Activated CD4-positive, alpha-beta T cell treated with anti-CD3 and anti-CD28 coated beads, Interleukin-2, Interleukin-4, amounts not matched to agents 100 ng/mL and 50 ng/mL, durations not matched to agents 16 hours and 8 hours (primary cell): Measurements from ENCODE around the gene BAG5.
"Not testable (repeated sequence)": the region's sequence is repeated elsewhere in the genome, so short reads cannot be mapped to it uniquely, and the experiment has no call there.

Experiments
- DNase-seq: peaks from one replicate; pipeline ENCODE4 v3.0.0-alpha.2; 2020; ENCODE audit warnings: low spot score

Gene BAG5, protein sequence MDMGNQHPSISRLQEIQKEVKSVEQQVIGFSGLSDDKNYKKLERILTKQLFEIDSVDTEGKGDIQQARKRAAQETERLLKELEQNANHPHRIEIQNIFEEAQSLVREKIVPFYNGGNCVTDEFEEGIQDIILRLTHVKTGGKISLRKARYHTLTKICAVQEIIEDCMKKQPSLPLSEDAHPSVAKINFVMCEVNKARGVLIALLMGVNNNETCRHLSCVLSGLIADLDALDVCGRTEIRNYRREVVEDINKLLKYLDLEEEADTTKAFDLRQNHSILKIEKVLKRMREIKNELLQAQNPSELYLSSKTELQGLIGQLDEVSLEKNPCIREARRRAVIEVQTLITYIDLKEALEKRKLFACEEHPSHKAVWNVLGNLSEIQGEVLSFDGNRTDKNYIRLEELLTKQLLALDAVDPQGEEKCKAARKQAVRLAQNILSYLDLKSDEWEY

DNA sequence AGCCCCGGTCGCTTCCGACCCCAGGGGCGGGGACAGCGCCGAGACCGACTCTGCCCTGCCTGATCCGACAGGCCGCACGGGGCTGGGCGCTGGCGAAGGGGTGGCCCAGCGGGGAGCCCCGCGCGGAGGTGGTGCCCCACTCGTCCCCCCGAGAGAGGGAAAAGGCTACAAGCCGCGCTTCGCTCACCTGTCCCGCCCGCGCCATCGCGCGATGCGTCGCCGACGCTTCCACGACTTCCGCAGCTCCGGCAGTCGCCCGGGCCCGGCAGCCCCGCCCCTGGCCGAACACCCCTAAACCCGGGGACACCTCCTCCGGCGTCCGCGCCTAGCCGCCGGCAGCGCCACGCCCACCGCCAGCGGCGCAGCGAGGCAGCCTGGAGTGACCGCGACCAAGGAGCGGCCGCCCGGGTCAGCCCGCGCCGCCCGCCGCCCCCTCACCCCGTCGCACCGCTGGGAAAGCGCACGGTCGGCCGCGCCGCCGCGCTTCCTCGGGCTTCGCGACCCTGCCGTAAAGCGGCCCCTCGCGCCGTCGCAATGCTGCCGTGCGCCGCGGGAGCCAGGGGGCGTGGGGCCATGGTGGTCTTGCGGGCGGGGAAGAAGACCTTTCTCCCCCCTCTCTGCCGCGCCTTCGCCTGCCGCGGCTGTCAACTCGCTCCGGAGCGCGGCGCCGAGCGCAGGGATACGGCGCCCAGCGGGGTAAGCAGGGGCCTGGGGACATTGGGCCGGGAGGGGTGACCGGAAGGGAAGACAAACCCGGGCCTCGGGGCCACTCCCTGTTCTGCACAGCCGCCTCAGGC, at the start of gene BAG5, which contains the start of gene COA8:
Gene BAG5 (minus strand): TSS at position 229 of the 797 bp plus-strand sequence. CDS start 1,493 bp downstream, outside the sequence.
Gene COA8 (plus strand): TSS at position 532 of the 797 bp plus-strand sequence. CDS start 42 bp downstream, at position 574.
- peak; percentile 87 for DNase-seq

DNA sequence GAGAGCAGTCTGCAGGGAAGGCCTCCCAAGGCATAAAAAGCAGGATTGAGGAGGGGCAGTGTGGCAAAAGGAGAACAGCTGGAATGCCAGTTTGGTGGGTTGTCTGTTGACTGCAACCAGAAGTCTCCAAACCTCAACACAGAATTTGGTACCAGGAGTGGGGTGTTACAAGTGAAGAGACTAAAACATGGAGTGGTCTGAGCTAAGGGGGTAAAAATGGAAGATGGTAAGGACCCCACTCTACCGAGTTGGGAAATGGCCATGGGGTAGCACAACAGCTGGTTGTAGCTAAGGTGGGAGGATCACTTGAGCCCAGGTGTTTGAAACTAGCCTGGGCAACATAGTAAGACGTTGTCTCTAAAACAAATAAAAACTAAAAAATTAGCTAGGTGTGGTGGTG, 48.8 kb upstream of the BAG5 start:
- DNase-seq: no peak

DNA sequence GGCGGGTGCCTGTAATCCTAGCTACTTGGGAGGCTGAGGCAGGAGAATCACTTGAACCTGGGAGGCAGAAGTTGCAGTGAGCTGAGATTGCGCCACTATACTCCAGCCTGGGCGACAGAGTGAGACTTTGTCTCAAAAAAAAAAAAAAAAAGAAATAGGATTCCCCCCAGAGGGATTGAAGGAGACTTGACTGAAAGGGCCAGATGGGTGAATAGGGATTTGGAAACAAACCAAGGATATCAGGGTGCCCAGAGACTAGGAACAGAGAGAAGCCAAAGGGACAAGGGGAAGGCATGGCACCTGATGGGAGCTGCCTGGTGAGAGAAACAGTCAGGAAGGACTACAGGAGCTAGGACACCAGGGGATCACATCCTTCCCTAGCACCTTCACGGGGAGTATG, 46.6 kb upstream of the BAG5 start:
- DNase-seq: not testable (repeated sequence)

DNA sequence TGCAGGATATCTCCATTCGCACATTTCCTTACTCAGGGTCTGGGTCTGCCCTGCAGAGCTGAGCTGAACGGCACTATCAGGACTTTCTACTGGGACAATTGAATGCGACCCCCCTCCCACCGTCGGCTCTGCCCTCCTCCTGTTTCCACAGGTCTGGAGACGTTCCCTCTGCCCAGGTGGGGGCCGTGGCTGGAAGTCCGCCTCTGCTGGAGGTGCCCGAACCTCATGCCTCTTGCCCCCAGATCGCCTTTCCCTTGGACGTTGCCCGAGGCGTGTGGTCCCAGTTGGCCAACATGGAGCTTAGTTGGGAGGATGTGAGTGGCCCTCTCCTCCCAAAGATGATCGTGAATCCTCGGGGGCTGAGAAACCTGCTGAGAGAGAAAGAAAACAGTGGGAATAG, 45.4 kb upstream of the BAG5 start:
- no peak for DNase-seq

DNA sequence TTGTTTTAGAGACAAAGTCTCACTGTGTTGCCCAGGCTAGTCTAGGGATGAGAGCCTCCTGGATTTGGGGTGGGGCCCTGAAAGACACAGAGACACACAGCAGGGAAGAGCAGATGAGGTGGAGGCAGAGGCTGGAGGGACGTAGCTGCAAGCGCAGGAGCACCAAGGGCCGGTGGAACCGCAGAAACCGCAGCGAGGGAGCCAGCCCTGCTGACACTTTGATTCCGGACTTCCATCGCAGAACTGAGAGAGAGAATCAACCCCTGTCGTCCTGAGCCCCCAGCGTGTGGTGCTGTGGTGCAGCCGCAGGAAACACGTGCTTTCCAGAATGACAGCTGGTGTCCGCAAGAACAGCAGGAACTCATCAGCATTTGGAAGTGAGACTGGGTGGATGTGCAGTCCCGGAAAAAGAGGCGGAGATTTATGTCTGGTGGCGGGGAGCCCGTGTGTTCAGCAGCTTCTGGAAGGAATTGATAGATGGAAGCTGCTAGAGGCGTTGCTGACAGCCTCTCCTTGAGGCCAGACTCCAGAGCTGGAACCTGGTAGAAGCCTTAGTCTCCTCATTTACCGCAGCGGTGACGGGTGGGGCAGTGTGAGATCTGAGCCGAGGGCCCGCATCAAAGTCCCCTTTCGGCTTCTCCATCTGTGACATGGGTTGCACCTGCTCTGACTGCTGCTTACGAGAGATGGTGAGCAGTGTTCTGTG, 44.7 kb upstream of the BAG5 start:
- peak; percentile 76 for DNase-seq

DNA sequence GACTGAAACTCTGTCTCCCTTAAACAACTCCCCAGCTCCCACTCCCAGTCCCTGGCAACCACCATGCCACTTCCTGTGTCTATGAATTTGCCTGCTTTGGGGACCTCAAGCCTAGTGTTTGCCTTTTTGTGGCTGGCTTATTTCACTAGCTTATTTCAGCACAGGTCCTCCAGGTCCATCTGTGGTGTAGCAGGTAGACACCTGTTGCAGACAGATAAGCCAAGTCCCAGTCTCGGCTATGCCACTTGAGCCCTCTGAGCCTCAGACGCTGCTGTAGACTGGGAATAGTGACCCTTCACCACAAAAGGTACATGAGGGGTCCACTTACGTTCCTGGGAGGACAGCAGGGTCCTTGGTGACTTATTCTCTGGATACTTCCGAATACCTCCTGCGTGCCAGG, 42.2 kb upstream of the BAG5 start:
- no peak for DNase-seq

DNA sequence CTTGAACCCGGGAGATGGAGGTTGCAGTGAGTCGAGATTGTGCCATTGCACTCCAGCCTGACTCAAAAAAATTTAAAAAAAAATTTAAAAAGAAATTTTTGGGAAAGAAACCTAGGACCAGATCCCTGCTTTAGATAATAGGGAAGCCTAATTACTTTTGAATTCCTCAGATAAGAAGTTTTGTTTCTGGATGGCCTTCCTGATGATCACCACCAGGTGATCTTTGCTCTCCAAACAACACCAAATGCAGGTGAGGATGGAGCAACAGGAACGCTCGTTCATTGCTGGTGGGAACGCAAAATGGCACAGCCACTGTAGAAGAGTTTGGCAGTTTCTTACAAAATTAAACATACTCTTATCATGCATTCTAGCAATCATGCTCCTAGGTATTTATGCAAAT, 38.0 kb upstream of the BAG5 start:
- no peak for DNase-seq

DNA sequence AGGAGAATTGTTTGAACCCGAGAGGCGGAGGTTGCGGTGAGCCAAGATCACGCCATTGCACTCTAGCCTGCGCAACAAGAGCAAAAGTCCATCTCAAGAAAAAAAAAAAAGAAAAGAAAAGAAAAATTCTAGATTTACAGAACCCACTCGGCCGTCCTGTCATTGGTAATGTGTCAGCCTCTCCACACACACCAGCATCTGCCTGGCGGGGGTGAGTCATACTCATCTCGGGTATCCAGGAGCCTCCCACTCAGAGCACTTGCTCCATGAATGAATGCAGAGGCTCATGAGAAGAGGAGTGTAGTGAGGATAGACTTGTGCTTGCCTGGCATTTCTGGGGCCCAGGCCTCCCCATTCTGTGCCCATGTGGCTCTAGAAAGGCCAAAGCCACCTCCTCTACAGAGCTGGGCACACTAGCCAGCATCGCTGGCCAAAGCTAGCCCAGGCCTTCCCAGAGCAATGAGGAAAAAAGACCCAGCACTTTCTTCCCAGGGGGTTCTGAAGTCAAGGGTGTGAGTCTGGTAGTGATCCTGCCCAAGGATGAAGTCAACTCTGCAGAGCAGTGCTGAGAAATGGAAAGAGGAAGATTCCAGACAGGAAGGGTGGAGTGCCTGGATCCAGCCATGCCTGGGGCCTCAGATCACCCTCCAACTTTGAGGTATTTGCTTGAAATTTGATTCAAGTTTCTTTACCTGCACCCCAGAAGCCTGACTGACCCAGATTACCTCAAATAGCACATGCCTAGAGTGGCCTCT, 35.3 kb upstream of the BAG5 start:
- no peak for DNase-seq

DNA sequence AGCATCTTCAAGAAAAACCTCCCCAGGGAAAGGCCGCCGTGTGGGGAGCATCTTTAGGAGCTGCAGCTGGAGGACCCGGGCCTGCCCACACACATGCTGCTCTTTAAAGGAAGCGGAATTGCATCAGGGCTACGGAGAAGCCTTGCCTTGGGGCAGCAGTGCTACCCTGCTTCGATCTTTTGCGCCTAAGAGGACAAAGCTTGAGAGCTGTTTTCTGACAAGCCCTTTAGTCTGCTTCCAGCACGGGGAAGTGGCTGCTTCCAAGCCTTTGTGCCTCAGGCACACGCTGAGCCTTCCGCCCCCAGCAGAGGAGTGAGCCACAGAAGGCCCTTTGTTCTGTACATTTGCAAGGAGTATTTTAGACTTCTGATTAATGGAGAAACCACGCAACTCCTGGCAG, 31.8 kb upstream of the BAG5 start:
- no peak for DNase-seq

DNA sequence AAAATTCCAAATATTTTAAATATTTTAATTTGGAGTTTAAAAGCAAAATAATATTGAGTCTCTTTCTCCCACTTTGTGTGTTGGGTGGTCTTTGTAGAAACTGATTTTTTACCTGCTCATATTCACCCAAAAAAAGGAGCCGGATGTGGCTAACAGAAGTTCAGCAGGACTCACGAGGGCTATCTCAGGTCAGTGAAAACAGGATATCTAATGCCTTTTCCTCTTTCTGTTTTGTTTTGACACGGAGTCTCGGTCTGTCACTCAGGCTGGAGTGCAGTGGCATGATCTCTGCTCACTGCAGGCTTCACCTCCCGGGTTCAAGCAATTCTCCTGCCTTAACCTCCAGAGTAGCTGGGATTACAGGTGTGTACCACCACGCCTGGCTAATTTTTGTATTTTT, 31.1 kb upstream of the BAG5 start:
- DNase-seq: peak; percentile 24

DNA sequence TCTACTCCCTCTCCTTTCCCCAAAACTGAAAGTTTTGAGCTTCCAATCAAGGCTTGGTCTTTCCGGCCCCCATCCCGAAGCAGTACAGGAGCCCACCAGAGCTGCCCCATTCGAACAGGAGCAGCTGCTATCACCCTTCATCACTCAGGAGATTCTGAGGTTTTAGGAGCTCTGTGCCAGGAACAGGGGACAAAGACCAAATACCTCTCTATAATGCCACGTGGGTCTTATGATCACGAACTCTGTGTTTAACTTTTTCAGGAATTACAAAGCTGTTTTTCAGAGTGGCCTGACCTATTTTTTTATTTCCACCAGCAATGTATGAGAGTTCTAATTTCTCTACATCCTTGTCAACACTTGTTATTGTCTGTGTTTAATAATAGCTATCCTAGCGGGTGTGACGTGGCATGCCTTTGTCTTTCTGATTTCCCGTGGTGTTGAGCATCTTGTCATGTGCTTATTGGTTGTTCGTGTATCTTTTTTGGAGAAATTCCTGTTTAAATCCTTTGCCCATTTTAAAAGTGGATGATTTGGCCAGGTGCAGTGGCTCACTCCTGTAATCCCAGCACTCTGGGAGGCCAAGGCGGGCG, 22.0 kb upstream of the BAG5 start:
- DNase-seq: no peak

DNA sequence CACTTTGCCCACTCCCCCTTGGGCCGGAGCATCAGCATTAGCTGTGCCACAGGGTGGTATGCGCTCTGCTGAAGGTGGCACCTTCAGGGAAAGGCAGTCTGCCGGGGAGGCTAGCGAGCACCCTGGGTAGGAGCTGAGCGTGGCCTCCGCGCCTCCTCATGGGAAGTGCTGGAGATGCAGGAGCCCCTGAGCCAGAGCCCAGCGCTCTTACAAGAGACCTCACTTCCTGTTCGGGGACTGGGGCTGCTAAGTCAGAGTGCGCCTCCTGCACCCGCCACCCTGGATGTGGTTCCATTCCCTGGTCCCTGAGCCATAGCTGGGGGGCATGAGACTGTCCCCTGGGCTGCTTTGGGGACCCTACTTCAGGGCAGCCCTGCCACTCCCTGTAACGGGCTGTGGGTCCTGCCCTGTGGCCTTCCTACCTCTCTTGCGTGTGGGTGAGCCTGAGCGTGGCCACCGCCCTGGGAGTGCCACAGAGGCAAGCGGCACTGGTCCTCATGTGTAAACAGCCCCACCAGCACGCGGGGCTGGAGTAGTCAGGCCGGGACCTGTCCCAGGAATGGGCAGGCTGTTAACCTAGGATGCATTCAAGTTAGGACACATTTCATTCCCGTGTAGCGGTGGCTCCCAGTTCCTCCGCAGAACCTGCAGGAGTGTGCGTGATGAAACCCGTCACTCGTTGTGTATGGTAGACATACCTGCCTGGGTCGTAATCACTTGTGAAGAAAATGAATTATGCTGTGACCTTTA, 19.7 kb upstream of the BAG5 start:
- DNase-seq: no peak

DNA sequence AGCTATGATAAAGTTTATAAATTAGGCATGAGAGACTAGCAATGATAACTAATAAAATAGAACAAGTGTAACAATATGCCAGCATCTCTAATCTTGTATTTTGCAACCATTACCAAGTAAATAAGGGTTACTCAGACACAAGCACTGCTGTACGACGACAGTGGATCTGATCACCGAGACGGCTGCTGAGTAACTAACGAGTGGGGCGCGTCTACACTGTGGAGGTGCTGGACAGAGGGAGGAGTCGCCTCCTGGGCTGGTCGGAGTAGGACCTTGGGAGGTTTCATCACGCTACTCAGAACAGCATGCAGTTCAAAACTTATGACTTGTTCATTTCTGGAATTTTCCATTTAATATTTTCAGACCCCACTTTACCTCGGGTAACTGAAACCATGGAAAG, 18.7 kb upstream of the BAG5 start:
- DNase-seq: no peak

DNA sequence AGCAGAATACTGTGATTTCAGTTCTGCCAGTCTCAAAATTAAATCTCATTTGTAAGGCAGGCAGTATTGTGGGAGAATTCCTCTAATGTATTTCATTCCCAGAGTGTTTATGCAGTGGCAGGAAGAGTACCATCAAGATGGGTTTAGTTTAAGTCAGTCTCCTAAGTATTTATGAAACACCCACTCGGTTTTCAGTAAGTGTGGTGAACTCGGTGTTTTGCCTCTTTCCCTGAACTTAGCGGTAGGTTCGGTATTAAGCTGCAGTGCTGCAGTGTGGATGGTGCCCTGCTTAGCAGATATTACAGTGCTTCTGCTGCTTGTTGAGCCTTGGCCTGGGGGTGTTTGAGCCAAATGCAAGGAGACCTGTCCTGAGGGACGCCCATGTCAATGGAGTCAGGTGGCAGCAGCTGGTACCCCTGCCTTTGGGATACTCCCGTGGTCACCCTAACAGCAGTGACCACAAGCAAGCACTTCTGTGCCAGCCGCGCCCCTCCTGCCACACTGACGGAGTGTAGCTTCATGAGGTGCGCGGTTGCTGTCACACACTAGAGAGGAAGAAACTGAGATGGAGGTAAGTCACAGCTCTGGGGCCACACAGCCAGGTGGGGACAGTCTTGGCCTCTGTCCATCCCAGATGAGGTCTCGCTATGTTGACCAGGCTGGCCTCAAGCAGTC, 16.1 kb upstream of the BAG5 start:
- no peak for DNase-seq

DNA sequence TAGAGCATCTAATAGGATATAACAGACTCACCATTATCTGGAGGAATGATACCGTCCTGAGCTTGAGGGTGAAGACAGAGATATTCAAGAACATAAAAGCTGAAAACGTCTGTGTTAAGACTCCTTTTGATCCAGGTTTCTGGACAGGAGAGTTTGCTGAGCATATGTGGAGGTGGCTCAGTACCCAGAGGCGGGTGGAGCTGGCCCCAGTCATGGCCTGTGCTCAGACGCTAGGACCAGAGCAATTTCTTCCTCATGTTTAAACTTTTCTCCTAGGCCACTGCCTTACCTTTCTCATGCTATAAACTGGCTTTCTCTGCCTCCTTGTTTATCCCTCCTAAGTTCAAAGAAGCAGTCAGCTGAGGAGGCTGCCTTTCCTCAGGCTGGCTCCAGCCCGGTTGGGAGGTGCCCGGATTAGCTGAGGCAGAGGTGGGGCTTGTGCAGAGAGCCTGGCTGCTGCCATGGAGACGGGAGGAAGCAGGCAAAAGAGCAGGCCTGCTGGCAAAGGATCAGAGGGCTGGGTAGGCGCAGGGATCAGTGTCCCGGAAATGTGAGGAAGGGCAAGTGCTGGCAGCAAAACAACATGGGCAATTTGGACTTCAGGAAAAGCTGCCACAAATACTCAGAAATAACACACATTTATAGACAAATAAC, 14.0 kb upstream of the BAG5 start:
- no peak for DNase-seq

DNA sequence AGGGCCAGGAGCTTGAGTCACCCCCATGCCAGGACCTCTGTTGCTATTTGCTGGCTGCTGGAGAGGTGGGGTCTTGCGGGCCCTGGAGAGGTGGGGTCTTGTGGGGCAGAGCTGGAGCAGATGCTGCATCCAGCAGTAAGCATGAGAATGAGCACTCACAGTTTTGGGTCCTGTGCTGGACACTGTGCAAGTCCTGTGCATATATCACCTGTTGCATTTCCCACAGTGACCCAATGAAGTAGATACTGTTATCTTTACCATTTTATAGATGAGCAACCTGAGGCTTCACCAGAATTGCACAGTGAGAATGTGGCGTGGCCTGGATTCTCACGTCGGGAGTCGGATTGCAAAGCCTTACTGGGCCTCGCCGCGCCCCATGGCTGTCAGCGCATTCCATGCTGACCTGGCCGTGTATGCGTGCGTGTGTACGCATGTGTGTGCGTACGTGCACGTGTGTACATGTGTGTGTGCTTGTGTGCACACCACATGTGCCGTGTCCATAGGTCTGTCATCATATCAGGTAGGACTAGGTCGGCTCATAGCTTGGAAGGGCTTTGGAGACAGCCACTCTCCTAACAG, 12.3 kb upstream of the BAG5 start:
- no peak for DNase-seq

DNA sequence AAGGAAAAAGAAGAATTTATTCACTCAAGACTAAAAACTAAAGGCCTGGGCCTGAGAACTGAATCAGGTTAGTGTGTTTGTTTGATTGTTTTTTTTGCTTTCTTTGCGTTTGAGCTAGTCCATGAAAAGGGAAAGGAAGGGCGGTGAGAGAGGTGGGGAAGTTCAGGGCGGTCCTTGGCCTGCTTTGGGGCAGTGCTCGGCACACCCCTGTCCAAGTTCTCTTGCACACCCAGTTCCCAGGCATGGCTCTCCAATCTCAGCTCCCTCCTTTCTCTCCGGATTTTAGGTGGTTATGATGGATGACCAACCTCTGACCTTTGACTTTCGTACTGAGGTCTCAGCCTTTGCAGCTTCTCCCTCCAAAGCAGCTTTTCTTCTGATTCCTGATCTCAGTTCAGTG, 11.6 kb upstream of the BAG5 start:
- DNase-seq: no peak

DNA sequence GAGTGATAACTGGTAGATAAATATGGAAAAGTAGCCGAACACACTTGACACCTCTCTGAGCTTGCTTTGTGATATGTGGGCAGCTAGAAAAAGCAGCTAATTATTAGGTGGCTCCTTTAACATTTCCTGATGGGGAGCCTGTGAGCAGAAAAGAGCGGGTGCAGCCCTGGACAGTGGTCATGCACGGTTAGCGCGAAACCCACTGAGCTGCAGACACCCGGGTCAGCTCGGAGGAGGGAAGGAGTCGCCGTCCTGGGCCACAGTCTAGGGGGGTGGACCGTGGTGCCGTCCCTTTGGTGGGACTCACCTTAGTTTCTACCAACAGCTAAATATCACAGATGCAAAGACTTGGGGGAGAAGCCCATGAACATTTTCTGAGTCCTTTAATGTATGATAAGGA, 7.0 kb upstream of the BAG5 start:
- no peak for DNase-seq

DNA sequence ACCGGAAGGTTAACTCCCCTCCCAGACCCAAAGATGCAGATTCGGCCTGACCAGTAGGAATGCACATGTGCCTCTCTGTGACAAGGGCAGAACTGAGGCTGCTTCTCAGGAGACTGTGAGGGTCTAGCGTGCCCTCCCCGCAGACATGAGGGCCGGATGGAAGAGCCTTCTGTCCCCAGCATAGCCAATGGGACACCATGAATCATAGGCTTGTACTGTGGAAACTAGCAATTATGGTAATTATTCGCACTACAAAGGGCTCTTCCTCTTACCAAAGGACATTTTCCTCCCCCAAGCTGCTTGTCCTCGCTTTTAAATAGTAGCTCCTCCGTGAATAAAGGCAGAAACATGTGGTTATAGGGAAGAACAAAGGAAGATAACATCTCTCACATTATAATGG, 6.5 kb upstream of the BAG5 start:
- DNase-seq: no peak
